IPS-18c (cell line): ENCODE measurements around the gene ZXDB.

Source experiments
- H3K4me3 ChIP-seq: 2 replicates; pipeline ENCODE4 v1.7.0; 2013; ENCODE audit warnings: low read depth, mild to moderate bottlenecking, low read length, moderate library complexity; ENCODE audit not compliant: insufficient read depth
- H3K9me3 ChIP-seq: one replicate; pipeline ENCODE4 v1.6.1; 2013; ENCODE audit warnings: mild to moderate bottlenecking, low read length, moderate library complexity; ENCODE audit not compliant: control insufficient read depth, insufficient read depth

ZXDB gene

GRCh38 chrX:57643698-57644097 lies 51.9 kb downstream of the ZXDB start:
- H3K4me3 ChIP-seq, result no peak overlapping the region
- H3K9me3 ChIP-seq, result peaks cover 6% of the 10 kb centered on the region

DNA sequence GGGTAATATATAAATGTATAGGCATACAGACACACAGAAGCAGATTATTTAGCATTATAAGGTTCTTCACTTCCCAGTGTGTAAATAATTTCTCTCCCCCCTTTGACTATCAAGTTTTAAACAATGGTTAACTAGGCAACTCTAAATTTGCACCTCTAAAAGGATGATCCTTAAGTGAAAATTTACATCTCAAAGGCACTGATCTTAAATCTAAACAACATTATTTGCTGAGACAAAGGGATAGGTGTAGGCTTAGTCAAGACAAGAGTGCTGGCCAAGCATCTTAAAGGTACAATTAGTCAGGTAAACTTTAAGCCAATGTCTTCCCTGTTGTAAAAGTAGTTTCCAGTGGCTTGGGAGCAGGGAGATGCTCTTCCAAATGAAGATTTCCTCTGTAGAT lies 55.2 kb downstream of the ZXDB start:
- no peak overlapping the region for H3K4me3 ChIP-seq
- peaks cover 5% of the 10 kb centered on the region for H3K9me3 ChIP-seq
